SKM-1 (cell line): Measurements from ENCODE around the gene CES3.
A peak's percentile ranks its signal among the peaks of the same experiment; 100 is the strongest.
"Not testable (repeated sequence)": the region's sequence is repeated elsewhere in the genome, so short reads cannot be mapped to it uniquely, and the experiment has no call there.

ENCODE experiments used
- DNase-seq: peaks from one replicate; lab custom pipeline; 2025; ENCODE audit not compliant: unreplicated experiment; lab: John Stamatoyannopoulos, UW

CES3 gene

DNA sequence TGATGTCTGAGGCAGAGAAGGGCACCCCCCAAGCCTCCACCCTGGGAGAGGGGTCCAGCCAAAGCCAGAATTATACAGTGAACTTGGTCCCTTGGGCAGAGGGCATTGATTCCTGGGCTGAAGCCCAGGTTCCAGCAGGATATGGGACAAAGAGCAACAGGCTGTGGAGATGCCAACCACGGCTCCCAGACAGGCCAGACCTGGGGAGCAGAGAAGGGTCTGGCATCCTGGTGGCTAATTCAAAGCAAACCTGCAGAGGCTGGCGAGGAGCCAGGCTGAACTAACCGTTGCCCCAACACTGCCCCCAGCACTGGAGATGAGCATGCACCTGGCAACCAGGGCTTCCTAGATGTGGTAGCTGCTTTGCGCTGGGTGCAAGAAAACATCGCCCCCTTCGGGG, 3.0 kb downstream of the CES3 start:
- no peak for DNase-seq

DNA sequence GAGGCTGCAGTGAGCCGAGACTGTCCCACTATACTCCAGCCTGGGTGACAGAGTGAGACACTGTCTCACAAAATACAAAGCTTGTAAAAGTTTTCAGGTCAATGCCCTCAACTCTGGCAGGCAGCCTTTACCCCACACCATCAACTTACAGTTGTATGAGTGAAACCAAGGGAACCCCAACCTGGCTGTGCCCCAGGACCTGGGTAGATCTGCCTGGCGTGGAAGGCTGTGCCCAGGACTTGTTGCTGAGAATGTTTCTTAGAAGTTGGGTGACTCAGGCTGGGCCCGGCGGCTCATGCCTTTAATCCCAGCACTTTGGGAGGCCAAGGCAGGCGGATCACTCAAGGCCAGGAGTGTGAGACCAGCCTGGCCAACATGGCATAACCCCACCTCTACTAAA, 7.8 kb downstream of the CES3 start:
- DNase-seq, result no peak

DNA sequence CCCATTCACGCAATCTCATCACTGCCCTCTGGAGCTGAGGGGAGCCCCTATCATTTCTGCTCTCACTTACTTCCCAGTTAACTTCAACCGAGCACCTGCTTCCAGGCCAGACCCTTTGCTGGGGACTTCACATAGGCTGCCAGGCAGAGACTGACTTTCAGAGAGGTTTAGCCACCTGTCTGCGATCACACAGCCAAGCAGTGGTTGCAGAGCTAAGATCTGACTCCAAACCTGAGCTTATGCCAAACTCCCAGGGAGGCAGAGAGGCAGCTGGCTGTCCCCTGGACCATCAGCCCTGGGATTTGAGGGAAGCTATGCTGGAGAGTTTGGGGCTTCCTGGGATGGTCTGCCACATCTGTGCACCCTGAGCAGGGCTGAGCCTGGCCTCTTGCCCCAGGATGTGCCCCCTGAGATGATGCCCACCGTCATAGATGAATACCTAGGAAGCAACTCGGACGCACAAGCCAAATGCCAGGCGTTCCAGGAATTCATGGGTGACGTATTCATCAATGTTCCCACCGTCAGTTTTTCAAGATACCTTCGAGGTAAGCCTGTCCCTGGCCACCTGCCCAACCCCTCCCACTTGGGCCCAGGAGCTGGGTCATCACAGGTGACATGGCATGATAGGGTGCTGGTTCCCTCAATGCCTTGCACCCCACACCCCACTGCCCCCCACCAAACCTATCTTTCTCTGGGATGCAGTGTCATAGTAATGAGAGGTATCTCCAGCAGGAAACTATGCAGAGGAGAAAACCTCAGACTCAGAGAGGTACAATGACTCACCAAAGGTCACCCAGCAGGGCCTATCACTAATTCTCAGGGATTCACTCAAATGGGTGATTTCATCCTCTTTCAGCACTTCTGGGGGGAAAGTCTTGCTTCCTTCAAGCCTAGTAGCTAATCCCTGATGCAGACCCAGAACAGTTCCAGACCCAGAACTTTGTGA, 10.0 kb downstream of the CES3 start:
- DNase-seq, result no peak

DNA sequence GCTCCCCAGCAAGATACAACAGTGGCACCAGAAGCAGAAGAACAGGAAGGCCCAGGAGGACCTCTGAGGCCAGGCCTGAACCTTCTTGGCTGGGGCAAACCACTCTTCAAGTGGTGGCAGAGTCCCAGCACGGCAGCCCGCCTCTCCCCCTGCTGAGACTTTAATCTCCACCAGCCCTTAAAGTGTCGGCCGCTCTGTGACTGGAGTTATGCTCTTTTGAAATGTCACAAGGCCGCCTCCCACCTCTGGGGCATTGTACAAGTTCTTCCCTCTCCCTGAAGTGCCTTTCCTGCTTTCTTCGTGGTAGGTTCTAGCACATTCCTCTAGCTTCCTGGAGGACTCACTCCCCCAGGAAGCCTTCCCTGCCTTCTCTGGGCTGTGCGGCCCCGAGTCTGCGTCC, 11.9 kb downstream of the CES3 start:
- no peak for DNase-seq

DNA sequence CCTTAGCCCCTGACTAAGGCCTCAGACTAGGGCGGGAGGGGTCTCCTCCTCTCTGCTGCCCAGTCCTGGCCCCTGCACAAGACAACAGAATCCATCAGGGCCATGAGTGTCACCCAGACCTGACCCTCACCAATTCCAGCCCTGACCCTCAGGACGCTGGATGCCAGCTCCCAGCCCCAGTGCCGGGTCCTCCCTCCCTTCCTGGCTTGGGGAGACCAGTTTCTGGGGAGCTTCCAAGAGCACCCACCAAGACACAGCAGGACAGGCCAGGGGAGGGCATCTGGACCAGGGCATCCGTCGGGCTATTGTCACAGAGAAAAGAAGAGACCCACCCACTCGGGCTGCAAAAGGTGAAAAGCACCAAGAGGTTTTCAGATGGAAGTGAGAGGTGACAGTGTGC, 12.7 kb downstream of the CES3 start:
- no peak for DNase-seq

DNA sequence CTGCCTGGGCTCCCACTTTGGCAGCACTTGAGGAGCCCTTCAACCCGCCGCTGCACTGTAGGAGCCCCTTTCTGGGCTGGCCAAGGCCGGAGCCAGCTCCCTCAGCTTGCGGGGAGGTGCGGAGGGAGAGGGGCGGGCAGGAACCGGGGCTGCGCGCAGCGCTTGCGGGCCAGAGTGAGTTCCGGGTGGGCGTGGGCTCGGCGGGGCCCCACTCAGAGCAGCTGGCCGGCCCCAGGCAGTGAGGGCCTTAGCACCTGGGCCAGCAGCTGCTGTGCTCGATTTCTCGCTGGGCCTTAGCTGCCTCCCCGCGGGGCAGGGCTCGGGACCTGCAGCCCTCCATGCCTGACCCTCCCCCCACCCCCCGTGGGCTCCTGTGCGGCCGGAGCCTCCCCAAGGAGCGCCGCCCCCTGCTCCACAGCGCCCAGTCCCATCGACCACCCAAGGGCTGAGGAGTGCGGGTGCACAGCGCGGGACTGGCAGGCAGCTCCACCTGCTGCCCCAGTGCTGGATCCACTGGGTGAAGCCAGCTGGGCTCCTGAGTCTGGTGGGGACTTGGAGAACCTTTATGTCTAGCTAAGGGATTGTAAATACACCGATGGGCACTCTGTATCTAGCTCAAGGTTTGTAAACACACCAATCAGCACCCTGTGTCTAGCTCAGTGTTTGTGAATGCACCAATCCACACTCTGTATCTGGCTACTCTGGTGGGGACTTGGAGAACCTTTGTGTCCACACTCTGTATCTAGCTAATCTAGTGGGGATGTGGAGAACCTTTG, 13.3 kb downstream of the CES3 start:
- not testable (repeated sequence) for DNase-seq

DNA sequence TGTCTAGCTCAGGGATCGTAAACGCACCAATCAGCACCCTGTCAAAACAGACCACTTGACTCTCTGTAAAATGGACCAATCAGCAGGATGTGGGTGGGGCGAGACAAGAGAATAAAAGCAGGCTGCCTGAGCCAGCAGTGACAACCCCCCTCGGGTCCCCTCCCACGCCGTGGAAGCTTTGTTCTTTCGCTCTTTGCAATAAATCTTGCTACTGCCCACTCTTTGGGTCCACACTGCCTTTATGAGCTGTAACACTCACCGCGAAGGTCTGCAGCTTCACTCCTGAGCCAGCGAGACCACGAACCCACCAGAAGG, 13.8 kb downstream of the CES3 start:
- not testable (repeated sequence) for DNase-seq

DNA sequence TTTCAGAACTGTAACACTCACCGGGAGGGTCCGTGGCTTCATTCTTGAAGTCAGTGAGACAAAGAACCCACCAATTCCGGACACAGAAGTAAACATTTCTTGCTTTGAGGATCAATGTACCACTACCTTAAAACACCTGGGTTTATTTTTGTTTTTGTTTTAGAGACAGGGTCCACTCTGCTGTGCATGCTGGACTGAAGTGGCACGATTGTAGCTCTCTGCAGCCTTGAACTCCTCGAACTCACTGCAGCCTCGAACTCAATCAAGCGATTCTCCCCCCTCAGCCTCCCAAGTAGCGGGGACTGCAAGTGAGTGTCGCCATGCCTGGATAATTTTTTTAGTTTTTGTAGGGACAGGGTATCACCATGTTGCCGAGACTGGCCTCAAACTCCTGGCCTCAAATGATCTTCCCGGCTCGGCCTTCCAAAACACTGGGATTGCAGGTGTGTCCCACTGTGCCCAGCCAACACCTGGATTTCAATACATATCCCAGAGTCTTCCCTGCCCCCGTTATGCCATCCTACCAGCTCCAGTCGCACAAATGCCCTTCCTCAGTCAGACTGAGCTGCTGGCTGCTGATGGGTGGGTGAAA, 14.3 kb downstream of the CES3 start:
- no peak for DNase-seq

DNA sequence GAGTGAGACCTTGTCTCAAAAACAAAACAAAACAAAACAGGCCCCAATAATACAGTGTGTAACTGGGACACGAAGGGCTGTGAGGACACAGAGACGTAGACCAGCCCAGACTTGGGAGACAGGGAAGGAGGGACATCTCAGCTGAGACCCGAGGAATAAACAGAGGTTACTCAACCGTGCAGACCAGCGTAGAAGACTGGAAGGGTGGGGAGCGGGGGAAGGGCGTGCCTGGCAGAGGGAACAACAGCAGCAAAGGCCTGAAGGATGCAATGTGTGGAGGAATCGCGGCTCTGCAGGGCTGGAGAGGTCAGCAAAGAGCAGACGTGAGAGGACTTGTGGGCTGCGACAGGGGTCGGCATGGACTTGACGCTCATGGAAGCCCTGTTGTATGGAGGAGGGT, 15.7 kb downstream of the CES3 start:
- DNase-seq, result no peak

DNA sequence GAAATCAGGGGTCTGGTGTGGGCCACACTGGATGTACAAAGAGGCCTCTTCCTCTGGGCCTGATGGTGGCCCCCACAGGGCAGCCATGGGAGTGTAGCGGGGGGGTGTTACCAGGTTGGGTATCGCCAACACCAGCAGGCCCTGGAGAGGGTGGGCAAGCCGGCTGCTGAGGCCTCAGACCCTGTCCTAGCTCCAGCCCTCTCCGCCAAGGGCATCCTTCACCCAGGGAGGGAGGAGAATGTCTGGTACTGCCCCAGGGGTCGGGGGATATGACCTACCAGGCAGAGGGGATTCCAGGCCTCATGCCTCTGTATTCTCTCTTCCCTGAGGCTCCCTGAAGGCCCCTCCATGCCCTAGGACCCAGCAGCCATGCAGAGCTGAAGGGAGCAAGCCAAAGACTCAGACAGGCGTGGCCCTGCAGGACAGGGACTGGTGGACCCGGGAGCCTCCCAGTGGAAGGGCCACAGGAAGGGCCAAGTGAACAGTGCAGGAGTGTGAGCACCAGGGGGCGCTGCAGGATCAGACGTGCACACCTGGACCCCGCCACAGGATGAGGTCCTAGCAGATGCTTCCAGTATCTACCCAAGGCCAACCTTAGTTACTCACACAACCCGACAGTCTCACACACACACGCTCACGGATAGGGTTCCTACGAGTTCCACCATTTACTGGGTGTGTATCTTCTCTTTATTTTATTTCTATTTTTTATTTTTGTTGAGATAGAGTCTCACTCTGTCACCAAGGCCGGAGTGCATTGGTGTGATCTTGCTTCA, 16.5 kb downstream of the CES3 start:
- DNase-seq, result peak; percentile 93

DNA sequence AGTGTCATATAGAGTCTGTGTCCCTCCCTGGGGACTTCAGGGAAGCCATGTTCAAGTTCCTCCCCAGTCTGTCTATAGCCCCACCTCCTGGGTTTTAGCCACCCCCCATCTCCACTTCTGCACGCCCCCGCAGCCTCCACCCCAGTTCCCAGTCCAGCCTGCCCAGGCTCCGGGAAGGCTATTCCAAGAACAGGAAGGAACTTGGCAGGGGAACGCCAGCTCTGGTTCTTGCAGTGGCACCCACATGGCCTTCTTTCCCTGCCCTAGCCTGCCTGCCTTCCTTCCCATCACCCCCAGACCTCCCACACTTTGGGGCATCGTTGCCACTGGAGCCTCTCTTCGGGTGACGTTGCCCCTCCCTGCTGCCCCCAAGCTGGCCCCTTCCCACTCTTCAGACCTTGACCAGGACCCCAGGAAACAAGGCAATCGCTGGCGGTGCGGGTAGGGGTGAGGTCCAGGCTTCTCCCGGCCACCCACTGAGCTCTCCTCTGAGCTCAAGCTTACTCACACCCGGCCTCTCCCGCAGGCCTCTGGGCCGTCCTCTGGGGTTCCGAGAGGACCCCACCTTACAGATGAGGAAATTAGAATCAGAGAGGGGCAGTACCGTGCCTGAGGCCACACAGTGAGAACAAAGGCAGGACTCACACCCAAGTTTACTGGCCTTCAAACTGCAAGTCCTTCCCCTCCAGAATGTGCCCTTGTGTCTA, 18.1 kb downstream of the CES3 start:
- no peak for DNase-seq

DNA sequence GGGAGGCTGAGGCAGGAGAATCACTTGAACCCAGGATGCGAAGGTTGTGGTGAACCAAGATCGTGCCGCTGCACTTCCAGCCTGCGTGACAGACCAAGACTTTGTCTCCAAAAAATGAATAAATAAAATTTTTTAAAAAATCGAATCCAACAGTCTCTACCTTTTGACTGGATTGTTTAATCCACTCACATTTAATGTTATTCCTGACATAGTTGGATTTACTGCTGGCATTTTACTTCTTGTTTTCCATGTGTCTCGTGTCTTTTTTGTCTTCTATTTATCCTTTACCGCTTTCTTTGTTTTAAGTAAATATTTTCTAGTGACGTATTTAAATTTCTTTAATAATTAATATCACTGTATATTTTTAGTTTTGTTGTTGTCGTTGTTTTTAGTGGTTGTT, 22.0 kb downstream of the CES3 start:
- no peak for DNase-seq

DNA sequence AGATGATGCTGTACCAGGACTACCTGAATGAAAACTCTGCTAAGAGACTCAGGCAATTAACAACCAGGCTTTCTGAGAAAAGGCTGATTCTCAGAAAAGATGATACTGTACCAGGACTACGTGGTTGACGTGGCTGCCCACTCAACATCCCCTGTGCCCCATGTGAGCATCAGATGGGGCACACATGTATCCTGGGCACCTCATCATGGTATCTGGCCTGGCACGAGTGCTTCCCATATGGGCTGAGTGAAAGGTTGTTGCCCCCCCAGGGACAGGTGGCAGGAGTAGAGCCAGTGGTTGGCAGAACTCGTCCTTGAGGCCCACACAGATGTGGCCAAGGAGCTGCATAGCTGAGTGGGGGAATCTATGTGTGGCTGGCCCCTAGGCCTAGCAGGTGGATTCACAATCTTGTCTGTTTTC, 23.8 kb downstream of the CES3 start:
- no peak for DNase-seq

DNA sequence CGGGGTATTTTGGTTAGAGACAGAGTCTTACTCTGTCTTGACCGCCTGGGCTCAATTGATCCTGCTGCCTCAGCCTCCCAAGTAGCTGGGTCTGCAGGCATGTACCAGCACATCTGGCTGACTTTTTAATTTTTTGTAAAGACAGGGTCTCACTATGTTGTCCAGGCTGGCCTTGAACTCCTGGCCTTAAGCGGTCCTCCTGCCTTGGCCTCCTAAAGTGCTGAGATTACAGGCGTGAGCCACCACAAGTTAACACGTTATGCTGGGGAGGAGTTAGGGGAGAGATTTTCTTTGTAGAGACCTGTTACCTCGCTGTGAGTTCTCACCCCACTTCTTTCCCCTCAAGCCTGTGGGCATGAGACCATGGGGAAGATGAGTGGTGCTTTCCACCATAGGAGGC, 25.5 kb downstream of the CES3 start:
- DNase-seq, result no peak

DNA sequence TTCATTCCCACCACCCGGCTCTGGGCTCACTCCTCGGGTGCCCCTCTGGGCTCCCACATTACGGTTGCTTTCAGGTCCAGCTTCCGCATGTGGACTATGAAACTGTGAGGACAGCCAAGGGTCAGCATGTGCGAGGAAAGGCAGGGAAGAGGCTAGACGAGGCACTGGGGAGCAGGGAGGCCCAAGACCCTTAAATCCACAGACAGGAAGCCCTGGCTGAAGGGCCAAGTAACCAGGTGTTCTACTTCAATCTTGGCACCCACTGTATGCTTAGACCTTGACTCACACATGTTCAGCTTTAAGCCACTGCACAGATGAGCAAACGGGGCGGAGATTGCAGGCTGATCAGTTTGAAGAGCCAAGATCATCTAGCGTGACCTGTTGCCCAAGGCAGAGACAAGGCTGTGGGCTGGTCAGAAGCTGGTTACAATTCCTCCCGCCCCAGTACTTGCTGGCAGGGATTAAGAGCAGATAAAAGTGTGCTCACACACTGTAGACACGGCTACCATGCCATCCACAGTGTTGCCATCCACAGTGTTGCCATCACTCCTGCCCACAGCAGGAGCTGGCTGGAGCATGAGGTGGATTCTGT, 27.2 kb downstream of the CES3 start, which contains the start of gene CES4A:
Gene CES4A, plus strand, starts transcription at position 393 of the 592 bp plus-strand sequence. Its CDS starts 184 bp downstream, at position 577.
- DNase-seq, result no peak

DNA sequence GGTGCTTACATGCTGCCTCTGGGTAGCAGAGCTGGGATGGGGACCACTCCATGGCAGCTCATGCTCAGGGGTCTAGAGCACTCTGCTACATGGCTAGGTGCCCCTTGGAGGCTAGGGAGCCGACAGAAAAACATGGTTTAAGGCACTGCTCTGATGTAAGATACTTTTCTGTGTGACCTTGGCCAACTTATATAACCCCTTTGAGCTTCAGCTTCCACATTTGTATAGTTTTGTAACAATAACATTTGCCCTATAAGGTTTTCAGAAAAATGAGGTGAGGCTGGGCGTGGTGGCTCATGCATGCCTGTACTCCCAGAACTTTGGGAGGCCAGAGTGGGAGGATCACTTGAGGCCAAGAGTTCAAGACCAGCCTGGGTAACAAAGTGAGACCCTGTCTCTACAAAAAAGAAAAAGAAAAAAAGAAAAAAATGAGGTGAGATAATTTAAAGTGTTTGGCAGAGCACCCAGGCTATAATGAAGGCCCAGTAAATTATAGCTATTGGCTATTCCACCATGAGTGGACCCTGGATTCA, 30.5 kb downstream of the CES3 start:
- no peak for DNase-seq

DNA sequence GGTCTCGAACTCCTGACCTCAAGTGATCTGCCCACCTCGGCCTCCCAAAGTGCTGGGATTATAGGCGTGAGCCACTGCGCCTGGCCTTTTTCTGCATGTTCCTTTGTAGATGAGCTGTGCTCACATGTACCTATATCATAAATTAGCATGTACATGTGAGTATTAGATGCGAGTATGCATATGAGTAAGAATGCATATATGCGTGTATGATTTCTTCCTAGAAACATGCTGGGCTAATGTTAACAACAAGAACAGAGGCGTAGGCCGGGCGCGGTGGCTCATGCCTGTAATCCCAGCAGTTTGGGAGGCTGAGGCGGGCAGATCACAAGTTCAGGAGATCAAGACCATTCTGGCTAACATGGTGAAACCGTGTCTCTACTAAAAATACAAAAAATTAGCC, 32.5 kb downstream of the CES3 start:
- DNase-seq, result not testable (repeated sequence)

DNA sequence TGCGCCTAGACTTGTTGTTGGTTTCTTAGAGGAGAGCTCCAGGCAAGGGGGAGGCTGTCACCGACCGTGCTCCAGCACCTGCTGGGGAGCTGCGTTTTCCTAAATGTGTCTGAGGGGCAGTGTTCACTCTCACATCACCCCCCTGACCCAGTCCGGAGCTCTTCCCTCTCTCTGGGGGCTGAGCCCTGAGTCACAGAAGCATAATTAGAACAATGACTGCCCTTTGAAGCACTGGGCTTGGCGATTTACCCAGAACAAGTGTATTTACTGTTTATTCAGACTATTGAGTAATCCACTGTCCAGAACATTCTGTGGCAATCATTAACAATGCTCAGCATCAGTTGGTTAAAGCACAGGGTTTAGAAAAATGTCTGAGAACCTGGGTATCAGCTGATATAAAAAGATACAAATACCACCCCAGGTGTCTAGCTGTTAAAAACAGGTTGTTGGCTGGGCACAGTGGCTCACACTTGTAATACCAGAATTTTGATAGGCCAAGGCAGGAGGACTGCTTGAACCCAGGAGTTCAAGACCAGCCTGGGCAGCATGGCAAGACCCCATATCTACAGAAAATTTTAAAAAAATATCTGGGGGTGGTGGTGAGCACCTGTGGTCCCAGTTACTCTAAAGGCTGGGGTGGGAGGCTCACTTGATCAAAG, 35.4 kb downstream of the CES3 start:
- DNase-seq, result no peak

DNA sequence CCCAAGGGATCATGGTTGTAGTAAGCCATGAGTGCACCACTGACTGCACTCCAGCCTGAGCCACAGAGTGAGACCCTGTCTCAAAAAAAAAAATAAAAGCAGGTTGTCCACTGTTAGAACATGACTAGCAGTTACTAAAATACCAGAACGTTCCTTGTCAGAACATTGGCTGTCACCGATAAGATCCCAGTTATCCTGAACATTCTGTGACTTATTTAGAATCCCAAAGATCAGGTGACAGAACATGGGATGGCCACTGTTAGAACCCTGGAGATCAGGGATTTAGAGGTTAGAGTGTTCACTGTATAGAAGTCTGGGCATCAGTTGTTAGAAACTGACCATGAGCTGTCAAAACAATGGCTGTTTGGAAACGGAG, 35.9 kb downstream of the CES3 start:
- no peak for DNase-seq
